Glomerular visceral epithelial cell (primary cell): ENCODE data around the gene JAG1.
"Not testable (repeated sequence)": the region's sequence is repeated elsewhere in the genome, so short reads cannot be mapped to it uniquely, and the experiment has no call there.

Experiments
- DNase-seq: peaks from one replicate; pipeline ENCODE4 v3.0.0-alpha.2; 2016; ENCODE audit errors: extremely low spot score

Gene JAG1

GRCh38 chr20:10637563-10637962 is 36.2 kb downstream of the JAG1 start:
- DNase-seq, result no peak

GRCh38 chr20:10637031-10637559 is 36.7 kb downstream of the JAG1 start:
- peak; percentile 31 for DNase-seq

GRCh38 chr20:10636326-10636818 is 37.4 kb downstream of the JAG1 start:
- DNase-seq, result peak; percentile 58

- DNase-seq, result no peak
Measured at GRCh38 chr20:10635476-10636208, 38.2 kb downstream of the JAG1 start.

GRCh38 chr20:10634683-10635411 is 39.0 kb downstream of the JAG1 start:
- DNase-seq, result no peak

- DNase-seq, result no peak
Measured at GRCh38 chr20:10634211-10634610, 39.6 kb downstream of the JAG1 start.

GRCh38 chr20:10633718-10634117 is 40.1 kb downstream of the JAG1 start:
- no peak for DNase-seq

- DNase-seq, result no peak
Measured at GRCh38 chr20:10632721-10633509, 40.9 kb downstream of the JAG1 start.

GRCh38 chr20:10631126-10631525 is 42.7 kb downstream of the JAG1 start:
- DNase-seq, result no peak

GRCh38 chr20:10629946-10630650 is 43.7 kb downstream of the JAG1 start:
- no peak for DNase-seq

- no peak for DNase-seq
Measured at GRCh38 chr20:10626896-10627295, 46.9 kb downstream of the JAG1 start.

GRCh38 chr20:10625641-10626040 is 48.2 kb downstream of the JAG1 start:
- DNase-seq, result no peak

GRCh38 chr20:10622657-10623418 is 51.0 kb downstream of the JAG1 start:
- DNase-seq, result no peak

- no peak for DNase-seq
Measured at GRCh38 chr20:10621149-10621548, 52.6 kb downstream of the JAG1 start.

GRCh38 chr20:10619427-10619826 is 54.4 kb downstream of the JAG1 start:
- peak; percentile 36 for DNase-seq

- no peak for DNase-seq
Measured at GRCh38 chr20:10618611-10619245, 55.1 kb downstream of the JAG1 start.

- DNase-seq, result not testable (repeated sequence)
Measured at GRCh38 chr20:10617549-10618133, 56.2 kb downstream of the JAG1 start.

GRCh38 chr20:10616212-10616611 is 57.6 kb downstream of the JAG1 start:
- no peak for DNase-seq

GRCh38 chr20:10613911-10614310 is 59.9 kb downstream of the JAG1 start:
- no peak for DNase-seq

- not testable (repeated sequence) for DNase-seq
Measured at GRCh38 chr20:10613426-10613825, 60.4 kb downstream of the JAG1 start.
